GM12892 (cell line): Measurements from ENCODE around the gene CLN6.

Experiments
- POLR2A ChIP-seq: IDR thresholded peaks from 2 replicates; pipeline ENCODE4 v1.6.1; 2011; ENCODE audit warnings: low read depth, low read length, control low read depth
- POLR2AphosphoS5 ChIP-seq: IDR thresholded peaks from 2 replicates; pipeline ENCODE4 v1.6.1; 2011; ENCODE audit warnings: low read depth, low read length, control low read depth
- TAF1 ChIP-seq: IDR thresholded peaks from 2 replicates; pipeline ENCODE4 v1.6.1; 2011; ENCODE audit warnings: low read depth, mild to moderate bottlenecking, control low read depth, low read length, borderline replicate concordance

DNA sequence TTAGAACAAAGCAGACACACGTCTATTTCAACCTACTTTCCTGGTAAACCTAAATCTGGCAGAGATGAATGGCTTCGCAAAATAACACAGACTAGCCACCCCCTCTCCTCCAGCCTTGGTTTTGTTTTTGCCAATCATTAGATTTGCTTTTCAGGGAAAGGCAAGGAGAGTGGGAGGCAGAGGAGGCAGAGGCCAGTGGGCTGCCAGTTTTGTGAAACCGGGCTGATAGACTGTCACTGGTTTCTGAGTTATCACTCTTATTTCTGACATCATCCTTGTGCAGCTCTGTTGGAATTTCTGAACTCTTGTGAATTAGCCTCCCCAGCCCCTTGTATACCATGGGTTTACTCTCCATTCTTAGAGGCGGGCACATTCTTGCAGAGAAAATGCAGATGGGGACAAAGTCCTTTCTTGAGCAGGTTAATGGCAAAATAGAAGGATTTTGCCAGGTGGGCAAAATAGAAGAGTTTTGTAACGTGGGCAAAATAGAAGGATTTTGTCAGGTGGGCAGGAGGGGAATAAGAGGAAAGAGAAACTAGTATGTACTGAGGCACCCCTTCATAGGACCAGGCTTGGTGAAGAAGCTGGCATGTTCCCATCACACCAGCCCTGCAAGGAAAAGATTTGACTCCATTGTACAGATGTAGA lies 44.8 kb upstream of the CLN6 start:
- no peak for TF ChIP-seq POLR2A
- TF ChIP-seq POLR2AphosphoS5 = no peak
- no peak for TF ChIP-seq TAF1
